Tibial nerve (tissue), 4 donors: ENCODE results near the gene NUPR1. TPM values are rescaled to one million over a fixed set of nuclear protein-coding genes. Genes with fewer than 3 reads are reported as not detected.
"Not testable (repeated sequence)": the region's sequence is repeated elsewhere in the genome, so short reads cannot be mapped to it uniquely, and the experiment has no call there.

Source experiments
- DNase-seq, 2 donors: peaks; one replicate each; pipeline ENCODE4 v3.0.0-alpha.2; 2019; ENCODE audit warnings: low spot score in 2 of 2
- H3K27ac ChIP-seq, 4 donors: fragments of 200-600 bp; sonication (generic) in 3 of 4; one replicate each; pipeline ENCODE4 v1.5.1; 2017 to 2019; ENCODE audit warnings: mild to moderate bottlenecking in 1 of 4
- H3K27me3 ChIP-seq, 2 donors: fragments of 200-600 bp; sonication (generic) in 1 of 2; one replicate each; pipeline versions ENCODE4 v1.5.1 to v1.6.0; 2017 to 2019
- H3K36me3 ChIP-seq, 3 donors: fragments of 200-600 bp; sonication (generic); one replicate each; pipeline ENCODE4 v1.5.1; 2018 to 2019
- H3K4me1 ChIP-seq, 4 donors: fragments of 200-600 bp; sonication (generic) in 3 of 4; one replicate each; pipeline ENCODE4 v1.5.1; 2017 to 2019
- H3K4me3 ChIP-seq, 4 donors: fragments of 200-600 bp; sonication (generic) in 3 of 4; one replicate each; pipeline ENCODE4 v1.5.1; 2017 to 2019; ENCODE audit warnings: mild to moderate bottlenecking in 1 of 4, moderate library complexity in 1 of 4
- H3K9me3 ChIP-seq, 4 donors: fragments of 200-600 bp; sonication (generic) in 3 of 4; one replicate each; pipeline ENCODE4 v1.5.1; 2017 to 2019
- CTCF ChIP-seq, 5 experiments: fragments of 200-600 bp in 3 of 5; fragments of 450-650 bp in 2 of 5; sonication (generic) in 3 of 5; IDR thresholded peaks; one replicate each; pipeline ENCODE4 v1.5.1; 2016 to 2019; ENCODE audit warnings: antibody characterized with exemption in 5 of 5, mild to moderate bottlenecking in 3 of 5, moderate library complexity in 2 of 5
- EP300 ChIP-seq, 2 donors: sonication (generic); formaldehyde crosslinking; IDR thresholded peaks; one replicate each; pipeline ENCODE4 v1.6.1; 2017; ENCODE audit warnings: antibody characterized with exemption in 2 of 2, mild to moderate bottlenecking in 1 of 2
- POLR2A ChIP-seq, 2 donors: fragments of 450-650 bp; IDR thresholded peaks; one replicate each; pipeline ENCODE4 v1.6.1; 2017; ENCODE audit warnings: antibody characterized with exemption in 2 of 2, mild to moderate bottlenecking in 2 of 2, moderate library complexity in 2 of 2
- WGBS, 2 donors: methylation state at CpG; one replicate each; pipeline ENCODE4 v1.1.5; 2018; 5-methylcytosine and 5-hydroxymethylcytosine counted together
- total RNA-seq, 4 donors: library from RNA; depleted of rRNA; stranded (reverse); fragments of >200 nt; gene quantifications; one replicate each; pipeline ENCODE4 v1.1.0, GENCODE V29; 2016

The NUPR1 gene
- total RNA-seq, 4 donors from 2014 or later = 33.0 to 57.2 (median 53.4) TPM

DNA sequence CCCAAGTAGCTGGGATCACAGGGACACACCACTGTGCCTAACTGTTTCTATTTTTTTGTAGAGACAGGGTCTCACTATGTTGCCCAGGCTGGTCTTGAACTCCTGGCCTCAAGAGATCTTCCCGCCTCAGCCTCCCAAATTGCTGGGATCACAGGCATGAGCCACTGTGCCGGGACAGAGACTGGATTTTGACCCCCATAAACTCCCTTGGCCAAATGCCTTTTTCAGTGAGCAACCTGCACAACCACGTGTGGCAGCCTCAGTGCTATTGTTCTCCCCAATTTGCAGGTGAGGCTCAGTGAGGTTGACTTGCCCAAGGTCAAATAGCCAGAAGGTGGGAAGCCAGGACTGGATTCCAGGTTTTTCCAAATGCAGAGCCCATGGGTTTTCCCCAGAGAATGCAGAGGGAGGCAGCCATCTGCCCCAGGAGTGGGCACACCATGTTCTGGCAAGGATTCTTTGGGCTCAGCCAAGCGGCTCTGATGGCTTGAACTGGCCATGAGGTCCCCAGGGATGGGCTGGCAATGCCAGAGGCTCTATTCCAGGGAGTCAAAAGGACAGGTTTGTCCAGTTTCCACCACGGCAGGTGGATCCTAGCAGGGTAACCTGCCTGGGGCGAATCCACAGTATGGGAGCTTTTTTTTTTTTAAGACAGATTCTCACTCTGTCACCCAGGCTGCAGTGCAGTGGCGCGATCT, 33.9 kb downstream of the NUPR1 start:
- Histone ChIP-seq H3K27ac (no peak overlapping the region), H3K4me3 (no peak overlapping the region), H3K36me3 (no peaks in the 10 kb centered on the region), H3K9me3 (no peaks in the 10 kb centered on the region), H3K27me3 (no peaks in the 10 kb centered on the region), H3K4me1 (peaks cover 0 to 5% (median 1%) of the 10 kb centered on the region in 4 donors)
- DNase-seq = no peak
- TF ChIP-seq EP300 (IDR thresholded peaks at IDR 0.05) (no peak), POLR2A (IDR thresholded peaks at IDR 0.05) (no peak), CTCF (IDR thresholded peaks at IDR 0.05) (no peak)
- 62 to 76% methylated on average over 8 of the region's 8 CpGs for WGBS, 2 donors

- no peaks in the 10 kb centered on the region for H3K9me3 ChIP-seq
- WGBS, 2 donors = 81% methylated on average over 14 to 15 of the region's 15 CpGs
- H3K27ac ChIP-seq = no peak overlapping the region
- H3K4me1 ChIP-seq = peaks cover 0 to 5% (median 1%) of the 10 kb centered on the region in 4 donors
- no peaks in the 10 kb centered on the region for H3K36me3 ChIP-seq
- TF ChIP-seq POLR2A (IDR thresholded peaks at IDR 0.05) = no peak
- no peak for TF ChIP-seq CTCF (IDR thresholded peaks at IDR 0.05)
- no peak for TF ChIP-seq EP300 (IDR thresholded peaks at IDR 0.05)
- H3K4me3 ChIP-seq = no peak overlapping the region
- DNase-seq = no peak
- H3K27me3 ChIP-seq = no peaks in the 10 kb centered on the region
Measured at GRCh38 chr16:28503470-28504259, 35.1 kb downstream of the NUPR1 start.

GRCh38 chr16:28502290-28502689, 36.5 kb downstream of the NUPR1 start:
- Histone ChIP-seq H3K27me3 (no peaks in the 10 kb centered on the region), H3K36me3 (no peaks in the 10 kb centered on the region), H3K4me1 (no peaks in the 10 kb centered on the region), H3K4me3 (no peak overlapping the region), H3K9me3 (no peaks in the 10 kb centered on the region), H3K27ac (no peak overlapping the region)
- no peak for DNase-seq
- WGBS, 2 donors = 68 to 86% methylated on average over 2 of the region's 2 CpGs
- TF ChIP-seq EP300 (IDR thresholded peaks at IDR 0.05) = no peak

GRCh38 chr16:28501258-28502232, 37.2 kb downstream of the NUPR1 start:
- DNase-seq = no peak
- Histone ChIP-seq H3K9me3 (no peaks in the 10 kb centered on the region), H3K4me3 (no peak overlapping the region), H3K27ac (no peak overlapping the region), H3K36me3 (no peaks in the 10 kb centered on the region), H3K27me3 (no peaks in the 10 kb centered on the region), H3K4me1 (no peaks in the 10 kb centered on the region)
- 84 to 91% methylated on average over 17 to 19 of the region's 19 CpGs for WGBS, 2 donors
- TF ChIP-seq CTCF (IDR thresholded peaks at IDR 0.05) = no peak
- no peak for TF ChIP-seq POLR2A (IDR thresholded peaks at IDR 0.05)
- TF ChIP-seq EP300 (IDR thresholded peaks at IDR 0.05) = no peak

- H3K4me1 ChIP-seq, H3K4me3 ChIP-seq, H3K27me3 ChIP-seq, H3K27ac ChIP-seq, H3K36me3 ChIP-seq, H3K9me3 ChIP-seq, DNase-seq: not testable (repeated sequence)
- 74 to 78% methylated on average over 18 of the region's 18 CpGs for WGBS, 2 donors
Measured at GRCh38 chr16:28500476-28501180, 38.1 kb downstream of the NUPR1 start.
